ENCODE results near the gene ARHGEF16.

GRCh38 chr1:3419415-3420204 is 34.9 kb upstream of the ARHGEF16 start:
- no peak for TF ChIP-seq MXI1 (IDR thresholded peaks at IDR 0.05; ENCODE audit: low read depth, low read length)
- no peak for TF ChIP-seq RAD21 (IDR thresholded peaks at IDR 0.05; ENCODE audit: low read length)
- no peak for TF ChIP-seq CTCF (IDR thresholded peaks at IDR 0.05)

Measured in SK-N-SH (cell line).